HT1080 (cell line): ENCODE results near the gene WDR12. TPM values are rescaled to one million over a fixed set of nuclear protein-coding genes. Genes with fewer than 3 reads are reported as not detected.
"Not testable (repeated sequence)": the region's sequence is repeated elsewhere in the genome, so short reads cannot be mapped to it uniquely, and the experiment has no call there.

ENCODE experiments used
- DNase-seq: peaks from one replicate; pipeline ENCODE4 v3.0.0-alpha.2; 2015; ENCODE audit warnings: low read depth
- total RNA-seq: library from RNA; depleted of rRNA; stranded (reverse); fragments of >200 nt; shearing (Covaris generic); gene quantifications from 2 replicates; pipeline ENCODE4 v1.2.3, GENCODE V29; 2014

WDR12 gene
- total RNA-seq, 1 experiment from 2014 or later = 109 TPM

DNA sequence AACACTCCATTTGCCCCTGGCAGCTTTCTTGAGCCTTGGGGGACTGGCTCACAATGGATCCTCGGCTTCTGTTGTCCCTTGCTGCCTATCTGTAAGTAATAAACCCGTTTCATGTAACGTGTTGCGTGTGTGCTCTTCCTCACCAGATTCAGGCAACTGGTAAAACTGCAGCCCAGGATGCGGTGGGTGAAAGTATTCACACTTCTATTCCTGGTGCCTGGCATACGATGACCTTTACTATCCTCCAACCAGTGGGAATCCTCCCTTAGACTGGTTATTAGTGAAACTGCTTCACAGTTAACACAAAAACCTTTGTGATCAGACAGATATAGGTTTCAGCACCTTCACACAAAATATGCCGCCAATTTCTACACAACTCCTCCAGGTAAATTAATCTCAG lies 26.3 kb downstream of the WDR12 start:
- DNase-seq = no peak

GRCh38 chr2:202883987-202884675 lies 27.3 kb downstream of the WDR12 start:
- no peak for DNase-seq

GRCh38 chr2:202881570-202881969 lies 29.9 kb downstream of the WDR12 start:
- DNase-seq = no peak

DNA sequence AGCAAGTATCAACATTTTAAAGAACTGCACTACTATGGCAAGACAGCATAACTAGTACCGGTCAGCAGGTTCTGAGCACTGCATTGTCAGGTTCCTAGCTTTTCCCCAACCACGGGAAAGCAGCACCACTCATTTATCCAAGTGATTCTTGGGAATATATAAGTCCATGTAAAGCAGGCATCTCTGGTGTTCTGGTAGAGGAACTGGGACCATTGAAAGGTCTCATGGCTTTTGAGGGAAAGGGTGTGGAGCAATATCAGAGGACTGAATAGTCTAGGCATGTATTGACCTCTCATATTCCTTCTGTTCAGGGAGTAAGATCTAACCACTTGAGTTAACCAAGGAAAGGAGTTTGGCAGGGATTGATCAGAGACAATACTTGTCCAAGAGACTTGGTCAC lies 33.8 kb downstream of the WDR12 start:
- no peak for DNase-seq

GRCh38 chr2:202871300-202872141 lies 40.0 kb downstream of the WDR12 start, which contains the start of gene ICA1L:
Gene ICA1L, minus strand, starts transcription at chr2:202871766. Its CDS starts 42,757 bp downstream, at chr2:202829009.
- DNase-seq = peak; percentile 62

GRCh38 chr2:202870431-202871299 lies 40.8 kb downstream of the WDR12 start:
- DNase-seq = peak; percentile 76

GRCh38 chr2:202861987-202862386 lies 49.5 kb downstream of the WDR12 start:
- no peak for DNase-seq

DNA sequence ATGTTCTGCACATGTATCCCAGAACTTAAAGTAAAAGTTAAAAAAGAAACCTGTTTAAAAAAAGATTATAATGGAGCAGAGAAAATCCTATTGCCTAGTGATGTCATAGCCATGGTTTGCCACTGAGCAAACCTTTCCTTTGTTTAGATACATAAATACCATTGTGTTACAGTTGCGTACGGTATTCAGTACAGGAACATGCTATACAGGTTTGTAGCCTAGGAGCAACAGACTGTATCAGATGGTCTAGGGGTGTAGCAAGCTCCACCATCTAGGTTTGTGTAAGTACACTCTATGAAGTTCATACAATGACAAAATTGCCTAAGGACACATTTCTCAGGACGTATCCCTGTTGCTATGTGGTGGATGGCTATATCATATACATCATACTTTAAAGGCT lies 52.9 kb downstream of the WDR12 start:
- DNase-seq = no peak

DNA sequence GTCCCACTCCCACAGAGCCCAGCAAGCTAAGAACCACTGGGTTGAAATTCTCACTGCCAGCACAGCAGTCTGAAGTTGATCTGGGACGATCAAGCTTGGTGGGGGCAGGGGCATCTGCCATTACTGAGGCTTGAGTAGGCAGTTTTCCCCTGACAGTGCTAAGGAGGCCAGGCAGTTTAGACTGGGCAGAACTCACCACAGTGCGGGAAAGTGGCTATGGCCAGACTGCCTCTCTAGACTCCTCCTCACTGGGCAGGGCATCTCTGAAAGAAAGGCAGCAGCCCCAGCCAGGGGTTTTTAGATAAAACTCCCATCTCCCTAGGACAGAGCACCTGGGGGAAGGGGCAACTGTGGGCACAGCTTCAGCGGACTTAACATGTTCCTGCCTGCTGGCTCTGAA lies 62.1 kb downstream of the WDR12 start:
- not testable (repeated sequence) for DNase-seq

DNA sequence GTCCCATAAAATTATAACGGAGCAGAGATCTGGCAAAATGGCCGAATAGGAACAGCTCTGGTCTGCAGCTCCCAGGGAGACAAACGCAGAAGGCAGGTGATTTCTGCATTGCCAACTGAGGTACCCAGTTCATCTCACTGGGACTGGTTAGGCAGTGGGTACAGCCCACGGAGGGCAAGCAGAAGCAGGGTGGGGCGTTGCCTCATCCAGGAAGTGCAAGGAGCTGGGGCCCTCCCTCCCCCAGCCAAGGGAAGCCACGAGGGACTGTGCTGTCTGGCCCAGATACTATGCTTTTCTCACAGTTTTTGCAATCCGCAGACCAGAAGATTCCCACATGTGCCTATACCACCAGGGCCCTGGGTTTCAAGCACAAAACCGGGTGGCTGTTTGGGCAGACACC lies 62.7 kb downstream of the WDR12 start:
- no peak for DNase-seq

DNA sequence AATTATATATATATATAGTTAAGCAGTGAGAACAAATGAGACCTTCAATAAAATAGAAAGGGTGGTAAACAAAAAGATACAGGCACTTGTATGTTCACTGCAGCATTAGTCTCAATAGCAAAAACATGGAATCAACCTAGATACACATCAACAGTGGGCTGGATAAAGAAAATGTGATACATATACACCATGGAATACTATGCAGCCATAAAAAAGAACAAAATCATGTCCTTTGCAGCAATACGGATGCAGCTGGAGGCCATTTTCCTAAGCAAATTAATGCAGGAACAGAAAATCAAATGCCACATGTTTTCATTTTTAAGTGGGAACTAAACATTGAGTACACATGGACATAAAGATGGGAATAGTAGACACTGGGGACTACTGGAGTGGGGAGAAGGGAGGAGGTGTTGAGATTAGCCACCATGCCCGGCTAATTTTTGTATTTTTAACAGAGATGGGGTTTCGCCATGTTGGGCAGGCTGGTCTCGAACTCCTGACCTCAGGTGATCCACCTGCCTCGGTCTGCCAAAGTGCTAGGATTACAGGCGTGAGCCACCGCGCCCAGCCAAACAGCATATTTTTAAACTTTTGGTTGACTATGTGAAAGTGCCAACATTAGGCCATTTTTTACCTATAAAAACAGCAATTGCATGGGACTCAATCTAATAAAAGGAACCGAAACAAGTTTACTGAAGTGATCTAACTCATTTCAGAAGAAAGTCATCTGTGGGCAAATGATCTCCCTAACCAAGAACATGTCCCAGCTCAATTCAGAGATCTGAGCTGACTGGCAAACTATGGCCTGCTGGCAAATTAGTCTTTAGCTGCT lies 63.6 kb downstream of the WDR12 start:
- DNase-seq = no peak

DNA sequence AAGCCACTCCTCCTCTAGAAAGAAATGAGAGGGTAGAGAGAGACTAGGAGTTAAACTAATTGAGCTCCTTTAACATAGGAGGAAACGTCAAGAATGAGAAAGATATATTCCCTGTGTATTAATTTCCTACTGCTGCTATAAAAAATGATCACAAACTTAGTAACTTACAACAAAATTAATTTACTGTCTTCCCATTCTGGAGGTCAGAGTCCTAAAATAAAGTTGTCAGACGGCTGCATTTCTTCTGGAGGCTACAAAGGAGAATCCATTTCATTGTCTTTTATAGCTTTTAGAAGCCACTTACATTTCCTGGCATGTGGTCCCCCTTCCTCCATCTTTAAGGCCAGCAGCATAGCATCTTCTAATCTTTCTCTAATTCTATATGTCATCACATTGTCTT lies 66.8 kb downstream of the WDR12 start:
- DNase-seq = no peak

- no peak for DNase-seq
Observed at GRCh38 chr2:202842690-202843089, 68.8 kb downstream of the WDR12 start.

- DNase-seq = no peak
Observed at GRCh38 chr2:202841090-202841867, 70.2 kb downstream of the WDR12 start.

GRCh38 chr2:202831242-202832220 lies 79.9 kb downstream of the WDR12 start:
- DNase-seq = peak; percentile 83

DNA sequence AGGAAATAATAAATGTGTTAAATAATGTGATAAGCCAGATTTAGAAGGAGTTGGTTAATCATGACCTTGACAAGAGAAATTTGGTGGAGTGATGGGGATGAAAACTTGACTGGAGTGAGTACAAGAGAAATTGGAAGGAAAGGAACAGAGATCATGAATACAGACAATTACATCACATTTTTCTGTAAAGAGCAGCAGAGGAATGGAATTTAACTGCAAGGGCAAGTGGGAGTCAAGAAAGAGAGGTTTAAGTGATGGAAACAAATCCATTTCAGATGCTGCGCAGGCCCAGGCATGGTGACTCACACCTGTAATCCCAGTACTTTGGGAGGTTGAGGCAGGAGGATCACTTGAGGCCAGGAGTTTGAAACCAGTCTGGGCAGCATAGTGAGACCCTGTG lies 86.6 kb downstream of the WDR12 start:
- DNase-seq = no peak
